GM23338 (cell line): ENCODE measurements around the gene ADPRHL1.

Experiments used
- CREB1 ChIP-seq: fragments of 250-450 bp; sonication (Bioruptor Pico); IDR thresholded peaks from 2 replicates; pipeline ENCODE4 v1.5.0; 2020; ENCODE audit warnings: low read depth, mild to moderate bottlenecking, moderate library complexity
- TF ChIP-seq, protein P1 (sequence below), 2 experiments: fragments of 200-600 bp in 1 of 2; sonication (generic) in 1 of 2; conservative IDR thresholded peaks; 2 replicates each; pipeline versions ENCODE4 v1.5.1 to v1.6.1; 2016 to 2017; ENCODE audit warnings: antibody characterized with exemption in 2 of 2, low read depth in 2 of 2, mild to moderate bottlenecking in 2 of 2, moderate library complexity in 1 of 2

DNA sequence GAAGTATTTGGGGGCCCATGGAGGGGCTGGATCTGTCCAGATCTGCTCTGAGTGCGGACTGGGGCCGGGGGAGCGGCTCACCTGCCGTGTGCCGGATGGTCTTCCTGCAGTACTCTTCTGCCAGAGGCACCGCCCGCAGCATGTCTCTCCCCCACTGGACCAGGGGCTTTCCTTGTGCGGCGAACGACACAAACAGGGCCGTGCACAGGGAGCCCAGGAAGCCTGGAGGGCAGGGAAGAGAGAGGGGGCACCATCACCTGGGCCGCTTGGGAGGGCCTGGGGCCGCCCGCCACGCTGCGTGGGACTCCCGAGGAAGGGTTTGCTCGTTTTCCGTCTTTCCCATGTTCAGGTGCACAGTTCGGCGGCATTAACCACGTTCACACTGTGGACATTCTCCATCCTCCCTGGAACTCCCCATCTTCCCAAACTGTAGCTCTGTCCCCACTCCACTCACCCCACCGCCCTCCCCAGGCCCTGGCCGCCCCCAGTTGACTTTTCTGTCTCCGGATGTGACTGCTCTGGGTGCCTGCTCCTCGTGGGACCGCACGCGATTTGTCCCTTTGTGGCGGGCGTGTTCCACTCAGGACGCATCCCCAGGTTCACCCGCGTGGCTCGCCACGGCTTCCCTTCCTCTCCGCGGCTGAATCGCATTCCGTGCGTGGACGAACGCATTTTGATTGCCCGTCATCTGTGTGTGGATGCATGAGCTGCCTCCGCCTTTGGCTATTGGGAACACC, 24.2 kb downstream of the ADPRHL1 start:
- TF ChIP-seq, protein P1, sequence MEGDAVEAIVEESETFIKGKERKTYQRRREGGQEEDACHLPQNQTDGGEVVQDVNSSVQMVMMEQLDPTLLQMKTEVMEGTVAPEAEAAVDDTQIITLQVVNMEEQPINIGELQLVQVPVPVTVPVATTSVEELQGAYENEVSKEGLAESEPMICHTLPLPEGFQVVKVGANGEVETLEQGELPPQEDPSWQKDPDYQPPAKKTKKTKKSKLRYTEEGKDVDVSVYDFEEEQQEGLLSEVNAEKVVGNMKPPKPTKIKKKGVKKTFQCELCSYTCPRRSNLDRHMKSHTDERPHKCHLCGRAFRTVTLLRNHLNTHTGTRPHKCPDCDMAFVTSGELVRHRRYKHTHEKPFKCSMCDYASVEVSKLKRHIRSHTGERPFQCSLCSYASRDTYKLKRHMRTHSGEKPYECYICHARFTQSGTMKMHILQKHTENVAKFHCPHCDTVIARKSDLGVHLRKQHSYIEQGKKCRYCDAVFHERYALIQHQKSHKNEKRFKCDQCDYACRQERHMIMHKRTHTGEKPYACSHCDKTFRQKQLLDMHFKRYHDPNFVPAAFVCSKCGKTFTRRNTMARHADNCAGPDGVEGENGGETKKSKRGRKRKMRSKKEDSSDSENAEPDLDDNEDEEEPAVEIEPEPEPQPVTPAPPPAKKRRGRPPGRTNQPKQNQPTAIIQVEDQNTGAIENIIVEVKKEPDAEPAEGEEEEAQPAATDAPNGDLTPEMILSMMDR (conservative IDR thresholded peaks at IDR 0.05; ENCODE audit: low read depth in 2 of 2): no peak
- TF ChIP-seq CREB1 (CRISPR knock-in tag): no peak
